Limb (tissue), 2 donors: ENCODE measurements around the gene PRR30.

Source experiments
- DNase-seq, 2 donors: peaks; one replicate each; pipeline ENCODE4 v3.0.0-alpha.2; 2016; ENCODE audit errors: extremely low spot score in 2 of 2

The PRR30 gene

GRCh38 chr2:27155069-27155520 is 15.9 kb upstream of the PRR30 start:
- DNase-seq: no peak

GRCh38 chr2:27154488-27154887 is 15.3 kb upstream of the PRR30 start:
- no peak for DNase-seq

GRCh38 chr2:27152796-27153464 is 13.7 kb upstream of the PRR30 start:
- DNase-seq: no peak

DNA sequence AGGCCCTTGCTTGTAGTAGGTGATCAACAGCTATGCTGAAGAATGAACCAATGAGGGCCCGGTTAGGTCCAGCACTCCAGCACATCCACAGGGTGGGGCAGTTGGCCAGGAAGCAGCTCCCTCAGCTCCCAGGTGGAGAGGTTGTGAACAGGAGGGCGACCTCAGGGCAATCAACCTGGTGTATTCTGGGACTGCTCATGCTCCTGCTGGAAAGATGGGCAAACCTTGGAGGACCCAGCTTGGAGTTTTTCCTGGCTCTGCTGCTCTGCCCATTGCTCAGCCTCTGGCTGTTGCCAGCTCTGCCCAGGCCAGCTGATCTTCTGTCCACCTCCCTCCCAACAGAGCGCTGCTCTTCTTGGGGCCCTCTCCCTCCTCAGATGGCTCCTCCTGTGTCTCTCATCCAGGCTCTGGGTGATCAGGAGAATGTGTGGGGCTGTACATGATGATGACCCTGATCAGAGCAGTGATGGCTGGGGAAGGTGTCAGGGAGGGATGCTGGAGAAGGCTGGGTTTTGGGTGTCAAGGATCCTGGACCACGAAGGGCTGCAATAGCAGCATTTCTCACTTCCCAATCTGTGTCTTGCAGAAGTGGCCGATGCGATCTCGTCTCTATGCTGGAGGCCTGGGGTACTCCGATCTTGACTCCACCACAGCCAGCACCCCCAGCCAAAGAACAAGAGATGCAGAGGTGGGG is 13.0 kb upstream of the PRR30 start:
- DNase-seq: no peak

DNA sequence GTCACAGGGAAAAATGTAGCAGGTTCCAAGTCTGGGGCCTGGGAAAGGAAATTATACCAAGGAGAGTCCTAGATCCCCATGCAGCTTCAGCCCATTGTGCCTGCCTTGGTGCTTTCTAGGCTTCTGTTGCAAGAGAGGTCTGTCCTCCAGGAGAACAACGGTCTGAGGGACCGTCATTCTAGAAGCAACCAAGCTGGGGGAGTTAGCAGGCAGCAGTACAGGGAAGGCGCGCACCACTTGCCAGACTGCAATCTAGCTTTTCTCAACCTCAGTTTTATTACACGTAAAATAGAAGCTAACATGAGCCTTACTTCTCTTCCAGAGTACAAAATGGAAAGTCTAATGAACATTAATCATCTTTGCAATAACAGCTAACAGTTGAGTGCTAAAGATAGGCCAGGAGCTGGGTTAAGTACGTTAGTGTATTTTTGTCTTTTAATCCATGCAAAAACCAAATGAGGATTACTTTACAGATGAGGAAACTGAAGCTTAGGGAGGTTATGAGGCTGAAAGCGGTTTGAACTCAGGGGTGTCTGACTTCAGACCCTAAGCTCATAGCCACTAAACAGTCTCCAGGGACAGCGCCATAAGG is 11.5 kb upstream of the PRR30 start:
- DNase-seq: no peak

- no peak for DNase-seq
Observed at GRCh38 chr2:27149570-27150405, 10.6 kb upstream of the PRR30 start.

DNA sequence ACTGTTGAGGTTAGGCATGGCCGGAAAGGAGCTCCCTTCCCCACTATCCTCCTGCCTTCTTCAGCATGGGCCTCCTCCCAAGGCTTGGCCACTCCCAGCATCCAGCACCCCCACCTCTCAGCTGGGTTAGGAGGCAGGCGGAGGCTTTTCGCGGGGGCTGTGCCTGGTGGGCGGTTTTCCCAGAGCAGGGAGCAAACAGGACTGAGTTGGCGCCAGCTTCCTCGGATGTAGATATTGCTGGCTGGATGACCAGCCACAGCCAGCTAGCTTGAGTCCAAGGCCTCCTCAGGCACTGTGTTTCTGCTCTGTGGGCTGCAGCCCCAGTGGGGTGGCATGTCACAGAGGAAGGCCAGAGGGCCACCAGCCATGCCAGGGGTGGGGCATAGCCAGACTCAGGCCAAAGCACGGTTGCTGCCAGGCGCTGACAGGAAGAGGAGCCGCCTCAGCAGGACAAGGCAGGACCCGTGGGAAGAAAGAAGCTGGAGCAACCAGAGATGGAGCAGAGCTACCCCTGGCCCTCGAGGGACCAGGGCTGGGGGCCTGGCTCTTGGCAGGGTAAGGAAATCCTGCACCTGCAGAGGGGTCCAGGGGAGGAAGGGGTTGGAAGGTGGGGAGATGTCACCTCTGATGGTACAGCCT is 9.7 kb upstream of the PRR30 start, which contains the start of gene TCF23:
TCF23 (plus strand) TSS at position 204 of the 639 bp plus-strand sequence; CDS start at position 334, 130 bp downstream.
- DNase-seq: no peak

GRCh38 chr2:27147935-27148334 is 8.7 kb upstream of the PRR30 start:
- DNase-seq: no peak

- no peak for DNase-seq
Observed at GRCh38 chr2:27145682-27146081, 6.5 kb upstream of the PRR30 start.

GRCh38 chr2:27143285-27143684 is 4.1 kb upstream of the PRR30 start:
- DNase-seq: no peak

GRCh38 chr2:27138111-27138510 is 1.1 kb downstream of the PRR30 start:
- no peak for DNase-seq

GRCh38 chr2:27137322-27137935 is 1.8 kb downstream of the PRR30 start:
- no peak for DNase-seq

GRCh38 chr2:27136751-27137150 is 2.5 kb downstream of the PRR30 start:
- DNase-seq: no peak

GRCh38 chr2:27135478-27135955 is 3.7 kb downstream of the PRR30 start:
- no peak for DNase-seq

DNA sequence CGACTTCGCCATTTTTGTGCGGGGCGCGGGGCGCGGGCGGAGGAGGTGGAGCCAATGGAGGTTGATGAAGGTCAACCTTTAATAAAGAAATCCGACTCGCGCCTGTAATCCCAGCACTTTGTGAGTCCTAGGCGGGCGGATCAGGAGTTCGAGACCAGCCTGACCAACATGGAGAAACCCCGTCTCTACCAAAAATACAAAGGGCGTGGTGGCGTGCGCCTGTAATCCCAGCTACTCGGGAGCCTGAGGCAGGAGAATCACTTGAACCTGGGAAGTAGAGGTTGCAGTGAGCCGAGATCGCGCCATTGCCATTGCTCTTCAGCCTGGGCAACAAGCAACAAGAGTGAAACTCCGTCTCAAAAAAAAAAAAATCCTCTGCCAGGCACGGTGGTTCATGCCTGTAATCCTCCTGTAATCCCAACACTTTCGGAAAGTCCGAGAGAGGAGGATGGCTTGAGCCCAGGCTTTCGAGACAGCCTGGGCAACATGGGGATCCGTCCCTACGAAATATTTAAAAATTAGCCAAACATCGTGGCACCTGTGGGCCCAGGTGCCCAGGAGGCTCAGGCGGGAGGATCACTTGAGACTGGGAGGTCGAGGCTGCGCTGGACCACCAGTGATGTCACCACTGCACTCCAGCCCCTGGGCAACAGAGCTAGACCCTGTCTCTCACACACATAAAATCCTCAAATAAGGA is 4.3 kb downstream of the PRR30 start:
- DNase-seq: no peak

GRCh38 chr2:27133905-27134780 is 5.1 kb downstream of the PRR30 start, which contains the start of gene PREB:
TSS of gene PREB (minus strand) at chr2:27134636. CDS start at chr2:27134421, 215 bp downstream.
- peak; percentile 97 to 99 for DNase-seq

- DNase-seq: no peak
Observed at GRCh38 chr2:27133195-27133875, 5.9 kb downstream of the PRR30 start.

- DNase-seq: no peak
Observed at GRCh38 chr2:27131429-27131828, 7.8 kb downstream of the PRR30 start.
